ENCODE measurements around the gene KRT13.
"Not testable (repeated sequence)": the region's sequence is repeated elsewhere in the genome, so short reads cannot be mapped to it uniquely, and the experiment has no call there.

KRT13 gene

DNA sequence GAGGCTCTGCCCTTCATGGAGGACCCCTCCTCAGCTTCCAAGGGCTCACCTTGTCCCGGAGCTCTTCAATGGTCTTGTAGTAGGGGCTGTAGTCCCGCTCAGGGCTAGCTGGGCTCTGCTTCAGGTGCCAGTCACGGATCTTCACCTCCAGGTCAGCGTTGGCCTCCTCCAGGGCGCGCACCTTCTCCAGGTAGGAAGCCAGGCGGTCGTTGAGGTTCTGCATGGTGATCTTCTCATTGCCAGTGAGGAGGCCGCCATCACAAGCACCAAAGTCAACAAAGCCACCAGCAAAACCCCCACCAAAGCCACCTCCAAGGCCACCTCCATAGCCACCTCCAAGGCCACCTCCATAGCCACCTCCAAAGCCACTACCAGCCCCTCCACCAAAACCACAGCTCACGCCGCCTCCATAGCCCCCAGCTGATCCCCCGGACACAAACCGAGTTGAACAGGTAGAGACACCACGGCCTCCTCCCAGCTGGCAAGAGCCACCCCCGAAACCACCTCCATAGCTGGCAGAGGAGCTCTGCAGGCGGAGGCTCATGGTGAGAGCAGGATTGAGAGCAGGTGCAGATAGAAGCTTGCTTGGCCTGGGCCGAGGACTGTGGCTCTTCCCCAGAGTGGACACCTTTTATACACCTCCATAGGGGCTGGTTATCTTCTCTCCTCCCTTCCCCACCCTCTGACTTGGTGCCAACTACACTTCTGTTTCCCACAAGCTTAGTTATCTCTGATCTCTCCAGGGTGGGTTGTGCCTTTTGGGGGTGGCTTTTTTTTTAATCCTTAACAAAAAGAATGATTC, at the start of gene KRT13:
TSS of gene KRT13 (minus strand) at position 606 of the 802 bp plus-strand sequence. CDS start at position 544, 62 bp downstream.
- no peak for DNase-seq

DNA sequence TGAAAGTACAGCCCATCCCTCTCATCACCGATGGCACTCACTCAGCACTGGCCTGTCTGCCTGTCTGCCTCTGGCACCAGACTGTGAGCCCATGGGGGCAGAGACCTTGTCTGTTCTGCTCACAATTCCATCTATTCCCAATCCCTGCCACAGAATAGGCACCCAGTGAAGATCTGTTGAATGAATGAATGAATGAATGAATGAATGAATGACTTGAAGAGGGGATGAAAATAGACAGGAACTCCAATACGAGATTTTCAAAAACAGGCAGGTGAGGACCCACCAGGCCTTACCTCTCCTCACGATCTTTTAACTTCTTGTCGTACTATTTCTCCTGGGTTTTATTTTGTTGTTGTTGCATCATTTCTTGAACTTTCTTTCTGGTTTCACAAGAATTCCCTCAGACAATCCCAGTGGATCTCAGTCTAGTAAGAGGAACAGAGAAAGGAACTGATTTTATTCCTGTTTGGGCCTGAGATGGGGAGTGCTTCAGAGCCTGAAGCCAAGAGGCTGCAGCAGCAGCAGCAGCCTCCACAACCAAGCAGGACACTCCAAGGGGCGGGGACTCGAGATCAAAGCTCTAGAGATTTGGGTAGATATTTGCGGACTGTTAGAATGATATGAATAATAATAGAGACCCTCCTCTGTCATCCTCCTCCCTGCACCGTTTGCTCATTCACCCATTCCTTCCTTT, 48.7 kb upstream of the KRT13 start:
- DNase-seq = no peak

DNA sequence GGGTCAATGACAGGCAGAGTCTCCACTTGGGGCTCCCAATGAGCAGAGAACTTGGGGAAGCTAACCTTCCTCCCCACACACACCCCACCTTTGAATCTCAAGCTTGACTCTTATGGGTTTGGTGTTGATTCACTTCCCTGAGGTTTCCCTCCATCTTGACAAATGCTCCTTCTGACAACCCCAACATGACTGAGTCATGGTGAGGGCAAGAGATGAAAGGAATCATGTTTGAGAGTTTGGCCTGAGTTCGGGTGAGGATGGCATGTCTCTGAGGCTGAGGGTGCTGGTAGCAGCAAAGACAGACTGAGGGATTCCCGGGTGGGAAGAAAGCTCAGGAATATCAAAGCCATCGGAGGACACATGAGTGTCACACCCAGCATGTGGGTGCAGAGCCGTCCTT, 47.8 kb upstream of the KRT13 start:
- no peak for DNase-seq

- no peak for DNase-seq
Measured at GRCh38 chr17:41552455-41552854, 47.0 kb upstream of the KRT13 start.

- DNase-seq = no peak
Measured at GRCh38 chr17:41551365-41551764, 46.0 kb upstream of the KRT13 start.

DNA sequence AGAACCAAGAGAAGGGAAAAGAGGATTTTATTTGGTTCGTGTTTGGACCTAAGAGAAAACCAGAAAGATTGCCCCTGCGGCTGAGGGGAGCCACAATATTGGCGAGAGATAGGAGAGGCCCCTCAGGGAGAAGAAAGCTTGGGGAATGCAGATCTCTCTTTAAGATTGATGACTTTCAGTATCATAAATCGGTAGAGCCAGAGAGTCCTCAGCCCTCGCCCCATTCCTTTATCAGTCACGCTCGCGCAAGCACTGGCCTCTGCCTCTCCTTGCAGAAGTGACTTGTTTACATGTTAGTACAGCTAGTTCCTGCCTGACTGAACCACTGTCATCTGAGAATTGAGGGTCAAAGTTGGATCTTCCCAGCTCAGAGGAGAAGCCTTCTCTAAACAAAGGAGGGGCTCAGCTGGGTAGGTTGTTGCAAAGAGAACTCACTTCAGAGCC, 44.2 kb upstream of the KRT13 start:
- DNase-seq = no peak

GRCh38 chr17:41548844-41549595, 43.6 kb upstream of the KRT13 start:
- DNase-seq = peak; percentile 89

- DNase-seq = peak; percentile 80
Measured at GRCh38 chr17:41547921-41548843, 42.8 kb upstream of the KRT13 start.

DNA sequence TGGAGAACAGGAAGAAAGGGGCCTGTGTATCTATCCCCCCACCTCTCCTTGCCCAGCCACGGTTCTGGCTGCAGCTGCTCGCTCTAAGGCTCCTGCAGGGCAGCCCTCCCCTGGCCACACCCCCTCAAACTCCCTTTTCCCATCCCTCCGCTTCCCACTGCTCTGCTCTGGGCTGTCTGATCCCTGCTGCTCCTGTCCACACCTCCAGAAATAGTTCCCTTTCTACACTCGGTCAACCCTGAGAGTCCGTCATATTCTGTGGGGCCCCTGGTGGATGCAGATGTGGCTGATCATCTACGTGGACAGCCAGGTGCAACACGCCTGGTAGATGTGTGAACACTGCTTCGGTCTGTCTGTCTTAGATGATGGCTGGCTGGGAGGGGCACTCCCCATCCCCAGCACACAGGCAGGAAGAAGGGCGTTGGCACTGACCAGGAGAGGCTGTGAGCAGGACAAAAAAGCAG, 42.0 kb upstream of the KRT13 start:
- DNase-seq = no peak

GRCh38 chr17:41546819-41547218, 41.4 kb upstream of the KRT13 start:
- DNase-seq = no peak

DNA sequence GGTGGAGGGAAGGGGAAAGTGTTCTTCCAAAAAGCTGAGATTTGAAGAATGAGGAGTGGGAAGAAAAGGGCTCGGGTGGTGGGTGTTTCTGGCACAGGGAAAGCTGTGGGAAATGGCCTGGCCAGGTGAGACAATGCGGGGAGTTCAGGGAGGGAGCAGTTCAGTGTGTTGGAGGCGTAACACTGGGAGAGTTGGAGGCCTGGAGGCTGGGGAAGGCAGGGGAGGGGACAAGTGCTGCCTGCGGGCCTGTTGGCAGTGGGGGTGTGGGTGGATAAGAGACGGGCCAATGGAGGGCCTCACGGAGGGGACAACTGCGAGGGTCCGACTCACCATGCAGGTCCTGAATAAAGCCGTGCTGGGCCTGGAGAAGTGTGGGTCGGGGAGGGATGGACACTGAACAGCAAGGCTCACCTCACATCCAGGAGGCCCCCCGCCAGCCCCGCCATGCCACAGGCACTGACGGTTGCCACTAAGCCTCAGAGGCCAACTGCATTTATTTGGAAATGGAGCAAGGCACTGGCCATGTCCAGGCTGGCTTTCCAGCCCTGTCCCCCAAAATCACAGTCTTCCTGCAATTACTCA, 40.5 kb upstream of the KRT13 start:
- DNase-seq = no peak

DNA sequence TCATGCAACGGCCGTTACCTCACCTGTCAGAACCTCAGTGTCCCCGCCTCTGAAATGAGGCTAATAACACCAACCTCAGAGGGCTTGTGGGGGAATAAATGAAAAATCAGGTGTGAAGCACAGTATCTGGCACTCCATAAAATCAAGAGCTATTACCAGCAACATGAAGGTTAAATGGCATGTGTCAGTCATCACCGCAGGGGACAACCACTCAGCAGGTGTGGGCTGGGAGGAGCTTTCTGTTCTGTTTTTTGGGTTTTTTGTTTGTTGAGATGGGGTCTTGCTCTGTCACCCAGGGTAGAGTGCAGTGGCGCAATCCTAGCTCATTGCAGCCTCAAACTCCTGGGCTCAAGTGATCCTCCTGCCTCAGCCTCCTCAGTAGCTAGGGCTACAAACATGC, 39.5 kb upstream of the KRT13 start:
- no peak for DNase-seq

GRCh38 chr17:41544491-41544892, 39.1 kb upstream of the KRT13 start:
- DNase-seq = no peak

DNA sequence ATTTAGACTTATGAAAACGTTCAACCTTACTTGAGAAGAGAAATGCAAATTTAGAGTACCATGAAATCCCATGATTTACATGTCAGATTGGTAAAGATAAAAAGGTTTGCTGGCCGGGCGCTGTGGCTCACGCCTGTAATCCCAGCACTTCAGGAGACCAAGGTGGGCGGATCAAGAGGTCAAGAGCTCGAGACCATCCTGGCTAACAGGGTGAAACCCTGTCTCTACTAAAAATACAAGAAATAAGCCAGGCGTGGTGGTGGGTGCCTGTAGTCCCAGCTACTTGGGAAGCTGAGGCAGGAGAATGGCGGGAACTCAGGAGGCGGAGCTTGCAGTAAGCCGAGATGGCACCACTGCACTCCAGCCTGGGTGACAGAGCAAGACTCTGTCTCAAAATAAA, 37.4 kb upstream of the KRT13 start:
- not testable (repeated sequence) for DNase-seq

DNA sequence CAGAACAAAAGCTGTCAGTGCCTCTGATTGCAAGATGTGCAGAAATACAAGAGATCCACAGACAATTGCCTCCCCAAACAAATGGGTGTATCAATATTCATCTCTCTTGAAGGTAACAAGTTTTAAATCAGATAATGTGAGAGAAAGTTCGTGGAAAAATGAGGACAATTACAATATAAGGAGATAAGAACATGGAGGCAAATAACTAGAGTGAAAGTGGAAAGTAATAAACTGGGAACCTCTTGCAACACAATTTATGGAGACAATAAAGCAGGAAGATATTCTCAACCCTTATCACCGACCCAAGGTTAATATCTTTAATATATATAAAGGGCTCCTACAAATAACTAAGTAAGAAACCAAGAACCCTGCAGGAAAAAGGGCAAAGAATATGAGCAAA, 36.9 kb upstream of the KRT13 start:
- no peak for DNase-seq

GRCh38 chr17:41540921-41541625, 35.7 kb upstream of the KRT13 start:
- DNase-seq = no peak

- DNase-seq = no peak
Measured at GRCh38 chr17:41539979-41540701, 34.7 kb upstream of the KRT13 start.

DNA sequence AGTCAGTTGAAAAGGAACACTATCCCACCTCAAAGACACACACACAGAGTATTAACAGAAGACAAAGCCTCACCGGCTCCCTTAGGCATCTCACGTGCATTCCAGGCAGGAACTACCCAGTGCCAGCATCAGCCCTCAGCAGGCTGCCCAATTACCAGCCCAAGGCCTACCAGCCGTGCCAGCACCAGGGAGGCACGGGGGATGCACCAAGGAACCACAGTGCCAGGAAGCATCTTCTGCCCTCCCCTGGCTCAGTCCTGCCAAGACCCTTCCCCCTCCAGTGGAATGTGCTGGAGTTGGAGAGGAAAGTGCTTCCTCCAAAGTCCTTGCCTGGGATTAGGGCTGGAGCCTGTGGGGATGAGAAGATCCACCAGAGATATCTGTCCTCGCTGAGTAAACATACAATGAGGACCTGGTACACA, 33.7 kb upstream of the KRT13 start:
- no peak for DNase-seq

DNA sequence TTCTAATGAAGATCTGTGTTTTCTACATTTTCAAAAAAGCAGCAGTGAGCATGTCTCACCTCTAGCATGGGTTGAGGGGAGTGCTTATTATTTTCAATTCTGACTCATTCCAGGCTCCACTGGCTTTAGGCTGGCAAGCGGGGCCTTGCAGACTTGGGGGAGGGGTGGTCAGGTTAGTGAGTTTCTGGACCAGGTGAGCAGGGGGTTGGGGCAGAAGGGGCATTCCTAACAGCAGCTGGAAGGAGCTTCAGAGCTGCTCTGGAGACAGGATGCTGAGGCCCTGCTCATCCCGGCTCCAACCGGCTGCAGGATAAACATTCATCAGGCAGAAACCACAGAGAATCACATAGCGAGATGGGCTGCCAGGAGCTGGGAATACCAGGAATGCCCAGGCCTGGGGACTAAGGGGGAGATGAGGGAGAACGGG, 33.2 kb upstream of the KRT13 start:
- no peak for DNase-seq

DNA sequence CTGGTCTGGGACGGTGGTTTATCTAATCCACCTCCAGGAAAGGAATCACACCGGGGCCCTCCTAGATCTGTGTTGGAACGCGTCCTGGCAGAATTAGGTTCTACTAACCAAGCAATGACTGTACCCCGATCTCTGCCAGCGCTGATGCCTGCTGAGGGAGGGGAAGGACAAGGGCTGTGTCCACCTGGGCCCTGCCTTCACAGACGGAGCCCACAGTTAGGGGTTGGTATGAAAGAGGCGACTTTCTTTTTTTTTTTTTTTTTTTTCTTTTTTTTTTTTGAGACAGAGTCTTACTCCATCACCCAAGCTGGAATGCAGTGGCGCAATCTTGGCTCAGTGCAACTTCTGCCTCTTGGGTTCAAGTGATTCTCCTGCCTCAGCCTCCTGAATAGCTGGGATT, 32.6 kb upstream of the KRT13 start:
- no peak for DNase-seq

DNA sequence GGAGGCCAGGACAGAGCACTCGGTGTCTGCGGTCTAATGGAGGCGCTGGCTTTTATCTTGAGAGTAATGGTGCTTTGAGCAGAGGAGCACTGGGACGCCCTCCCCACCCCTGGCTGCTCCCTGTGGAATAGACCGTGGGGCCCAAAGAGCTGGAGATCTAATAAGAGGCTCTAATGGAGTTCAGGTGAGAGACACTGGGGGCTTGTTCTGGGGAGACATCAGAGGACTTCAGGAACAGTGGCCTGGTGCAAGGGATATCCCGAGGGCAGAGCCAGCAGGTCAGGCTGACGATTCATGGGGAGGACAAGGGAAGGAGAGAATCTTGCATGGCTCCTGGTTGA, 32.2 kb upstream of the KRT13 start:
- DNase-seq = no peak

All from activated CD8-positive, alpha-beta memory T cell treated with anti-CD3 and anti-CD28 coated beads for 24 hours (primary cell).